HEK293 (cell line): ENCODE results near the gene MAPRE3.
A peak's percentile ranks its signal among the peaks of the same experiment; 100 is the strongest.

Source experiments
- CTCF ChIA-PET: fragments of 350-600 bp; formaldehyde crosslinking; extraction: SDS; loops from one replicate; lab custom pipeline; 2021; ENCODE audit warnings: antibody characterized with exemption; lab: Yijun Ruan, JAX
- POLR2A ChIA-PET: fragments of 300-600 bp; formaldehyde crosslinking; extraction: SDS; loops from one replicate; lab custom pipeline; 2020; ENCODE audit warnings: antibody characterized with exemption, inconsistent platforms; lab: Yijun Ruan, JAX
- H3K27ac ChIP-seq: fragments of 200-500 bp; sonication (Bioruptor generic); 2 replicates; pipeline ENCODE4 v1.5.1; 2014; ENCODE audit warnings: low read depth, low read length, control low read depth, inconsistent platforms; ENCODE audit errors: extremely low read depth
- H3K36me3 ChIP-seq, 2 experiments: fragments of 200-500 bp in 1 of 2; sonication (Bioruptor generic) in 1 of 2; 1 replicate in 1 of 2; 2 replicates in 1 of 2; pipeline ENCODE4 v1.5.1; 2014 to 2017; ENCODE audit warnings: inconsistent platforms in 2 of 2, low read length in 2 of 2; ENCODE audit not compliant: control insufficient read depth in 2 of 2, insufficient read depth in 1 of 2
- H3K4me1 ChIP-seq: fragments of 200-500 bp; sonication (Bioruptor generic); 2 replicates; pipeline ENCODE4 v1.5.1; 2014; ENCODE audit warnings: mild to moderate bottlenecking, low read length, inconsistent platforms; ENCODE audit not compliant: control insufficient read depth, insufficient read depth
- H3K4me3 ChIP-seq: 2 replicates; pipeline ENCODE4 v1.5.1; 2011; ENCODE audit warnings: low read depth, mild to moderate bottlenecking, control low read depth, low read length, moderate library complexity
- H3K9me3 ChIP-seq: fragments of 200-500 bp; sonication (Bioruptor generic); 2 replicates; pipeline ENCODE4 v1.5.1; 2014; ENCODE audit warnings: low read depth, low read length, inconsistent platforms; ENCODE audit not compliant: control insufficient read depth, insufficient read depth
- FEZF1 ChIP-seq: fragments of 450-650 bp; formaldehyde crosslinking; IDR thresholded peaks from 2 replicates; pipeline ENCODE4 v1.5.1; 2016; ENCODE audit warnings: missing biosample characterization, missing genetic modification characterization
- GFI1B ChIP-seq: fragments of 450-650 bp; formaldehyde crosslinking; IDR thresholded peaks from 2 replicates; pipeline ENCODE4 v1.5.1; 2016; ENCODE audit warnings: missing biosample characterization, missing genetic modification characterization
- GLI2 ChIP-seq: fragments of 450-650 bp; formaldehyde crosslinking; IDR thresholded peaks from 2 replicates; pipeline ENCODE4; 2017; ENCODE audit warnings: missing biosample characterization, missing genetic modification characterization, low read depth, borderline replicate concordance
- IKZF3 ChIP-seq: fragments of 450-650 bp; IDR thresholded peaks from 2 replicates; pipeline ENCODE4 v1.5.0; 2018; ENCODE audit warnings: missing biosample characterization, mild to moderate bottlenecking, missing genetic modification characterization, moderate library complexity
- INSM2 ChIP-seq: fragments of 450-650 bp; formaldehyde crosslinking; IDR thresholded peaks from 2 replicates; pipeline ENCODE4 v1.5.1; 2016; ENCODE audit warnings: missing biosample characterization, missing genetic modification characterization
- KLF8 ChIP-seq: fragments of 450-650 bp; formaldehyde crosslinking; IDR thresholded peaks from 2 replicates; pipeline ENCODE4 v1.5.1; 2016; ENCODE audit warnings: missing biosample characterization, missing genetic modification characterization
- PRDM1 ChIP-seq: fragments of 450-650 bp; formaldehyde crosslinking; IDR thresholded peaks from 2 replicates; pipeline ENCODE4; 2016; ENCODE audit warnings: missing biosample characterization, missing genetic modification characterization
- REPIN1 ChIP-seq: fragments of 450-650 bp; formaldehyde crosslinking; IDR thresholded peaks from 2 replicates; pipeline ENCODE4 v1.5.1; 2017; ENCODE audit warnings: missing biosample characterization, missing genetic modification characterization, low read depth
- SP2 ChIP-seq: fragments of 450-650 bp; formaldehyde crosslinking; IDR thresholded peaks from 2 replicates; pipeline ENCODE4 v1.5.1; 2016; ENCODE audit warnings: missing biosample characterization, missing genetic modification characterization
- SP7 ChIP-seq: fragments of 450-650 bp; formaldehyde crosslinking; IDR thresholded peaks from 2 replicates; pipeline ENCODE4 v1.5.1; 2016; ENCODE audit warnings: missing biosample characterization, missing genetic modification characterization
- TSHZ1 ChIP-seq: fragments of 450-650 bp; formaldehyde crosslinking; IDR thresholded peaks from 2 replicates; pipeline ENCODE4 v1.5.1; 2016; ENCODE audit warnings: missing biosample characterization, missing genetic modification characterization, borderline replicate concordance
- WT1 ChIP-seq: fragments of 450-650 bp; formaldehyde crosslinking; IDR thresholded peaks from 2 replicates; pipeline ENCODE4 v1.5.1; 2016; ENCODE audit warnings: missing biosample characterization, missing genetic modification characterization
- ZBTB17 ChIP-seq: fragments of 450-650 bp; formaldehyde crosslinking; IDR thresholded peaks from 2 replicates; pipeline ENCODE4 v1.5.1; 2016; ENCODE audit warnings: missing biosample characterization, missing genetic modification characterization
- ZBTB7A ChIP-seq: fragments of 450-650 bp; formaldehyde crosslinking; IDR thresholded peaks from 2 replicates; pipeline ENCODE4 v1.5.1; 2016; ENCODE audit warnings: low read depth, missing biosample characterization, missing genetic modification characterization
- ZFHX2 ChIP-seq: fragments of 450-650 bp; formaldehyde crosslinking; conservative IDR thresholded peaks from 2 replicates; pipeline ENCODE4 v1.5.1; 2016; ENCODE audit warnings: missing biosample characterization, missing genetic modification characterization
- ZFP69B ChIP-seq: fragments of 450-650 bp; formaldehyde crosslinking; IDR thresholded peaks from 2 replicates; pipeline ENCODE4 v1.5.1; 2016; ENCODE audit warnings: missing biosample characterization, missing genetic modification characterization
- ZNF19 ChIP-seq: fragments of 450-650 bp; formaldehyde crosslinking; IDR thresholded peaks from 2 replicates; pipeline ENCODE4; 2016; ENCODE audit warnings: missing biosample characterization, missing genetic modification characterization, low read depth
- ZNF2 ChIP-seq: fragments of 450-650 bp; formaldehyde crosslinking; IDR thresholded peaks from 2 replicates; pipeline ENCODE4 v1.5.1; 2016; ENCODE audit warnings: missing biosample characterization, missing genetic modification characterization
- ZNF239 ChIP-seq: fragments of 450-650 bp; formaldehyde crosslinking; IDR thresholded peaks from 2 replicates; pipeline ENCODE4 v1.5.1; 2016; ENCODE audit warnings: missing biosample characterization, missing genetic modification characterization
- ZNF335 ChIP-seq: fragments of 450-650 bp; formaldehyde crosslinking; conservative IDR thresholded peaks from 2 replicates; pipeline ENCODE4 v1.5.1; 2016; ENCODE audit warnings: missing biosample characterization, missing genetic modification characterization
- ZNF423 ChIP-seq: fragments of 450-650 bp; formaldehyde crosslinking; IDR thresholded peaks from 2 replicates; pipeline ENCODE4 v1.5.1; 2016; ENCODE audit warnings: missing biosample characterization, missing genetic modification characterization
- ZNF433 ChIP-seq: fragments of 450-650 bp; formaldehyde crosslinking; IDR thresholded peaks from 2 replicates; pipeline ENCODE4 v1.5.1; 2016; ENCODE audit warnings: missing biosample characterization, missing genetic modification characterization, low read depth
- ZNF514 ChIP-seq: fragments of 450-650 bp; formaldehyde crosslinking; IDR thresholded peaks from 2 replicates; pipeline ENCODE4 v1.5.1; 2016; ENCODE audit warnings: missing biosample characterization, missing genetic modification characterization
- ZNF600 ChIP-seq: fragments of 450-650 bp; formaldehyde crosslinking; IDR thresholded peaks from 2 replicates; pipeline ENCODE4 v1.5.1; 2016; ENCODE audit warnings: missing biosample characterization, missing genetic modification characterization
- ZNF624 ChIP-seq: fragments of 450-650 bp; formaldehyde crosslinking; IDR thresholded peaks from 2 replicates; pipeline ENCODE4 v1.5.1; 2017; ENCODE audit warnings: missing biosample characterization, missing genetic modification characterization
- ZNF629 ChIP-seq: fragments of 450-650 bp; formaldehyde crosslinking; IDR thresholded peaks from 2 replicates; pipeline ENCODE4 v1.5.1; 2017; ENCODE audit warnings: missing biosample characterization, missing genetic modification characterization
- ZNF654 ChIP-seq: fragments of 450-650 bp; formaldehyde crosslinking; IDR thresholded peaks from 2 replicates; pipeline ENCODE4 v1.5.1; 2016; ENCODE audit warnings: low read depth, missing biosample characterization, missing genetic modification characterization
- ZNF660 ChIP-seq: fragments of 450-650 bp; IDR thresholded peaks from 2 replicates; pipeline ENCODE4 v1.5.1; 2018; ENCODE audit warnings: missing biosample characterization, mild to moderate bottlenecking, missing genetic modification characterization
- ZNF692 ChIP-seq: fragments of 450-650 bp; formaldehyde crosslinking; IDR thresholded peaks from 2 replicates; pipeline ENCODE4 v1.5.1; 2016; ENCODE audit warnings: missing biosample characterization, missing genetic modification characterization
- ZXDB ChIP-seq: fragments of 450-650 bp; formaldehyde crosslinking; IDR thresholded peaks from 2 replicates; pipeline ENCODE4 v1.5.1; 2016; ENCODE audit warnings: missing biosample characterization, missing genetic modification characterization

Gene MAPRE3

GRCh38 chr2:26977012-26977411, 6.6 kb downstream of the MAPRE3 start:
- Histone ChIP-seq H3K27ac (no peak overlapping the region), H3K4me3 (no peak overlapping the region), H3K9me3 (no peaks in the 10 kb centered on the region), H3K36me3 (no peaks in the 10 kb centered on the region), H3K4me1 (peaks cover 10% of the 10 kb centered on the region; the same call in 1 of the 2 replicates)
- TF ChIP-seq ZNF423 (tag by site-specific recombination) = no peak
- ChIA-PET CTCF (interaction anchor here (1.0 to 1.9 kb wide), 3 partner anchors 15 to 132 kb away, joined by 3 to 18 read pairs (median 5); no protein-coding TSS in a partner anchor), POLR2A (interaction anchor here (2.5 kb wide), 1 partner anchor 74 kb away, joined by 8 read pairs; the partner anchor contains the start of gene AGBL5)

GRCh38 chr2:26978061-26978596, 7.7 kb downstream of the MAPRE3 start:
- Histone ChIP-seq H3K27ac (no peak overlapping the region), H3K36me3 (no peaks in the 10 kb centered on the region), H3K9me3 (no peaks in the 10 kb centered on the region), H3K4me3 (no peak overlapping the region), H3K4me1 (peaks cover 5% of the 10 kb centered on the region; the same call in 1 of the 2 replicates)
- POLR2A ChIA-PET = interaction anchor here (0.6 to 2.5 kb wide), 3 partner anchors 17 to 73 kb away, joined by 3 to 8 read pairs (median 5); partner anchors contain the start of gene AGBL5
- CTCF ChIA-PET = interaction anchor here (1.4 to 2.1 kb wide), 2 partner anchors 16 to 133 kb away, joined by 5 to 6 read pairs; no protein-coding TSS in a partner anchor
- TF ChIP-seq ZNF514 (no peak), GLI2 (tag by site-specific recombination) (no peak), ZNF433 (tag by site-specific recombination) (no peak), ZNF19 (tag by site-specific recombination) (no peak), IKZF3 (tag by site-specific recombination) (peak; percentile 51), ZNF600 (peak; percentile 63; the same call in 1 of the 2 replicates), KLF8 (peak; percentile 43; the same call in 1 of the 2 replicates), ZNF335 (tag by site-specific recombination) (peak; percentile 73), PRDM1 (tag by site-specific recombination) (peak; percentile 61; the same call in 1 of the 2 replicates), ZNF629 (0 out of 2 replicates have a peak, but pooled peaks have one; percentile 29), GFI1B (tag by site-specific recombination) (no peak), TSHZ1 (no peak), ZXDB (tag by site-specific recombination) (0 out of 2 replicates have a peak, but pooled peaks have one; percentile 27), ZNF2 (no peak), ZNF239 (tag by site-specific recombination) (no peak), ZFHX2 (tag by site-specific recombination) (no peak), ZNF624 (tag by site-specific recombination) (no peak), ZNF654 (tag by site-specific recombination) (no peak), ZBTB7A (tag by site-specific recombination) (no peak), SP2 (tag by site-specific recombination) (0 out of 2 replicates have a peak, but pooled peaks have one; percentile 12), SP7 (tag by site-specific recombination) (peak; percentile 66), FEZF1 (no peak), ZNF692 (tag by site-specific recombination) (peak; percentile 53; the same call in 1 of the 2 replicates), INSM2 (tag by site-specific recombination) (no peak), ZNF660 (tag by site-specific recombination) (0 out of 2 replicates have a peak, but pooled peaks have one; percentile 31), ZBTB17 (tag by site-specific recombination) (peak; percentile 68), WT1 (tag by site-specific recombination) (peak; percentile 35; the same call in 1 of the 2 replicates), ZFP69B (no peak), REPIN1 (tag by site-specific recombination) (no peak)
